NCI-H1092 treated with DMSO at 0.1 percent for 48 hours (cell line): ENCODE measurements around the gene TYW1.
A peak's percentile ranks its signal among the peaks of the same experiment; 100 is the strongest.
"Not testable (repeated sequence)": the region's sequence is repeated elsewhere in the genome, so short reads cannot be mapped to it uniquely, and the experiment has no call there.

Experiments
- DNase-seq: peaks from one replicate; lab custom pipeline; 2025; lab: John Stamatoyannopoulos, UW

Gene TYW1, protein sequence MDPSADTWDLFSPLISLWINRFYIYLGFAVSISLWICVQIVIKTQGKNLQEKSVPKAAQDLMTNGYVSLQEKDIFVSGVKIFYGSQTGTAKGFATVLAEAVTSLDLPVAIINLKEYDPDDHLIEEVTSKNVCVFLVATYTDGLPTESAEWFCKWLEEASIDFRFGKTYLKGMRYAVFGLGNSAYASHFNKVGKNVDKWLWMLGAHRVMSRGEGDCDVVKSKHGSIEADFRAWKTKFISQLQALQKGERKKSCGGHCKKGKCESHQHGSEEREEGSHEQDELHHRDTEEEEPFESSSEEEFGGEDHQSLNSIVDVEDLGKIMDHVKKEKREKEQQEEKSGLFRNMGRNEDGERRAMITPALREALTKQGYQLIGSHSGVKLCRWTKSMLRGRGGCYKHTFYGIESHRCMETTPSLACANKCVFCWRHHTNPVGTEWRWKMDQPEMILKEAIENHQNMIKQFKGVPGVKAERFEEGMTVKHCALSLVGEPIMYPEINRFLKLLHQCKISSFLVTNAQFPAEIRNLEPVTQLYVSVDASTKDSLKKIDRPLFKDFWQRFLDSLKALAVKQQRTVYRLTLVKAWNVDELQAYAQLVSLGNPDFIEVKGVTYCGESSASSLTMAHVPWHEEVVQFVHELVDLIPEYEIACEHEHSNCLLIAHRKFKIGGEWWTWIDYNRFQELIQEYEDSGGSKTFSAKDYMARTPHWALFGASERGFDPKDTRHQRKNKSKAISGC

DNA sequence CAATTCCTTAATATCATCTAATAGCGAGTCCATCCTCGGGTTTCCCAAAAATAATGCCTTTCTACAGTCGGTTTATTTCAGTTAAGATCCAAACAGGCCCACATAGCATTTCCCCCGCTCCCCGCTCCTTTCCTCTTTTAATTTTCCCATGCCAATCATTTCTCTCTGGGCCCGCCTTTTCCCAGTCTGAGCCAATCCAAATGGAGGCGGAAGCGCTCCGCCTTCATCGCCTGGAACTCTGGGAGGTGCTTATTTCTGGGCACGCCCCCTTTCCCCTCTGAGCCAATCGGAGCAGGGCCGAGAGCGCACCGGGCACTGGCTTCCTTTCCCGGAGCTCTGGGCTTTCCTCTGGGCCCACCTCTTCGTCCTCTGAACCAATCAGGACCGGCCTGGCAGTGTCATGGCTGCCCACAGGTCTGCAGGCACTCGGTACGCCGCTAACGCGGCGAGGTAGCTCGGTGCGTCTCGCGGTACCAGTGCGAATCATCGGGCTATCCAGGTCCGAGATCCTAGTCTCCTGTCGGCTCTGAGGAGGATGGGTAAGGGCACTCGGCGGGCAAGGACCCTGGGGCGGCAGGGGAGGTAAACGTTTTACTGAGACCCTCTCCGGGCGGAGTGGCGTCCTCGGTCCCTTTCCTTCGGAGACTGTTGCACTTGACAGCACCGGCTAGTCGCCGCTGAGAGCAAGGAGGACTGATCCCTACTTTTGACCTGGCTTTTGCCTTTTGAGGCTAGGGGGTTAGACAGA lies at the start of gene TYW1:
TSS of gene TYW1 (plus strand) at position 390 of the 748 bp plus-strand sequence. CDS start at position 536, 146 bp downstream.
- DNase-seq = peak; percentile 99

DNA sequence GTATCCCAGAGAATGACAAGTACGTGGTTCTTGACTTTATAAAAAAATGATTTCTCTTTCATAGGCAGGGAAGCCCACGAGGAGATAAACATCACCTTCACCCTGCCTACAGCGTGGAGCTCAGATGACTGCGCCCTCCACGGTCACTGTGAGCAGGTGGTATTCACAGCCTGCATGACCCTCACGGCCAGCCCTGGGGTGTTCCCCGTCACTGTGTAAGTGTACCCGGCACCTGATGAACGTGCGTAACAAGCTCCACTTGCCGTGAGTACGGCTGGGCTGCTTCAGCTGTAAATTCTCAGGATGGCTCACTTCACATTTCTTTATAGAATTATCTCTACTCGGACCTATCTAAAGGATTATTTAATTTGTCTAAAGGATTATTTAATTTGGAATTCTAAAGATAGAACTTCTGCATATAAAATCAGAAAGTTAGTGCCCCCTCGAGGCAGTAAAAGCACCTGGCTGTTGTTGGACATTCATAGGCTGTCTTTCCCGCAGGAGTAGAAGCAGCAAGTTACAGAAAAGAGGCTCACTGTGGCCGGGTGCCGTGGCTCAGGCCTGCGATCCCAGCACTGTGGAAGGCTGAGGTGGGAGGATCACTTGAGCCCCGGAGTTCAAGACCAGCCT lies 48.0 kb upstream of the TYW1 start:
- DNase-seq = no peak

- DNase-seq = no peak
Measured at GRCh38 chr7:66950311-66950710, 46.3 kb upstream of the TYW1 start.

DNA sequence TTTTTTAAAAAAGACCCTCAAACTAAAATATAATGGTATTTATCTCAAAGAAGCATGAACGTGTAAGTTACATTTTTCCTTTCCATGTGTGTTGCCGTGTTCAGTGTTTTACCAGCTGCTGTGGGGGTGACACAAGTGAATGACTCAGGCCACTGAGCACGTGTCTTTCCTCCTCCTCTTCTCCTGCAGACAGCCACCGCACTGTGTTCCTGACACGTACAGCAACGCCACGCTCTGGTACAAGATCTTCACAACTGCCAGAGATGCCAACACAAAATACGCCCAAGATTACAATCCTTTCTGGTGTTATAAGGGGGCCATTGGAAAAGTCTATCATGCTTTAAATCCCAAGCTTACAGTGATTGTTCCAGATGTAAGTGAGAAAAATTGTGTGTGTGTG lies 45.9 kb upstream of the TYW1 start:
- no peak for DNase-seq

GRCh38 chr7:66952343-66953043 lies 44.1 kb upstream of the TYW1 start:
- no peak for DNase-seq

GRCh38 chr7:66953044-66953427 lies 43.6 kb upstream of the TYW1 start:
- no peak for DNase-seq

- DNase-seq = no peak
Measured at GRCh38 chr7:66957595-66958290, 38.9 kb upstream of the TYW1 start.

DNA sequence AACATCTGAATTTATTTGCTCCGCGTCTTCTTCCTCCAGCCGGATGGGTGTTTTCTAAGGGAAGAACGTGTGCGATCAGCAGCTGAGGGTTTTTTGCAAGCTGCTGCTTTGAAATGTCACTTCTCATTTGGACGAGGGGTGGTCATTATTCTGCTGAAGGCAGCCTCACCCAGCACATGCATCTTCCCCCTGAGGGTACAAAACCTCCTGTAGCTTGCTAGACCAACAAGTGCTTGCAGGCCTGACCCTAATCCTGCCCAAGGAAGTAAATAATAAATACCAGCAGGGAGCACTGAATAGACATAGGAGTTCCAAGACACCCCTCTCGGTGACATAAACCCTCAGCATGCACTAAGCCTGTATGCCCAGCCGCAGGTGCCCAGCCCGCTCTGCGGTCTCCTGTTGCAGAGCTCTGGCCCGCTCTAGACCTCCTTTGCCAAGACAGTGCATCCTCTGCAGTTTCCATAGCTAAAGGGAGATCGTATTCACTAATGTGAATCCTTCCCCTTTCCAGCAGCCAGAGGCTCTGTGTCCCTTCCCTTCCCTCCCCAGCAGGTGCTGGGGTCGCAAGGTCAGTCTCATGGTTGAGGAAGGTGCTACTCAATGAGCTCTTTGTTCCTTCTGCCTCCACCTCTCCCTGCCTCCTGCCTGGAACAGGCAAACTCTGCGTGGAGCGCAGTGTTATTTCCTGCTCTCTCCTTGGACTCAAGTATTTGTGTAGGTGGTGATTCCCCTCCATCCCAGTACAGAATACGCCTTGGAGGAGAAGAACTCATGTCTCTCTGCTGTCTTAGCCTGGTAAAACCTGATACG lies 37.9 kb upstream of the TYW1 start:
- DNase-seq = no peak

- DNase-seq = no peak
Measured at GRCh38 chr7:66960192-66960591, 36.4 kb upstream of the TYW1 start.

GRCh38 chr7:66961096-66961495 lies 35.5 kb upstream of the TYW1 start:
- no peak for DNase-seq

DNA sequence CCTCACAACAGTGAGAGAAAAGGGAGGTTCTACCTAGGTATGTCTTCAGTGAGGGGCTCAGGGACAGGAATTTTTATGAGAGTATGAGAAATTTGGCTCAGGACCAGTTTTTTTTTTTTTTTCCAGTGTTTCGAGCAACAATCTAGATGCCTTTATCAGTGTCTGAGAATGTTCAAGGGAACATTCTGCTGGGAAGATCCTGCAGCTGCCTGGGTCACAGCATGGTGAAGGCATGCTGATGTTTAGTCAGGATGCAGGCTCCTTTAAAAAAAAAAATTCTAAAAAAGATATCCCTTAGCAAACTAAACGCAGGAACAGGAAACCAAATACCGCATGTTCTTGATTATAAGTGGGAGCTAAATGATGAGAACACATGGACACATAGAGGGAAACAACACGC lies 32.2 kb upstream of the TYW1 start:
- no peak for DNase-seq

- DNase-seq = no peak
Measured at GRCh38 chr7:66967029-66967428, 29.6 kb upstream of the TYW1 start.

- DNase-seq = not testable (repeated sequence)
Measured at GRCh38 chr7:66969001-66969400, 27.6 kb upstream of the TYW1 start.

- DNase-seq = no peak
Measured at GRCh38 chr7:66970310-66970709, 26.3 kb upstream of the TYW1 start.

GRCh38 chr7:66974986-66975590 lies 21.5 kb upstream of the TYW1 start:
- DNase-seq = no peak

GRCh38 chr7:66978312-66978711 lies 18.3 kb upstream of the TYW1 start:
- not testable (repeated sequence) for DNase-seq

DNA sequence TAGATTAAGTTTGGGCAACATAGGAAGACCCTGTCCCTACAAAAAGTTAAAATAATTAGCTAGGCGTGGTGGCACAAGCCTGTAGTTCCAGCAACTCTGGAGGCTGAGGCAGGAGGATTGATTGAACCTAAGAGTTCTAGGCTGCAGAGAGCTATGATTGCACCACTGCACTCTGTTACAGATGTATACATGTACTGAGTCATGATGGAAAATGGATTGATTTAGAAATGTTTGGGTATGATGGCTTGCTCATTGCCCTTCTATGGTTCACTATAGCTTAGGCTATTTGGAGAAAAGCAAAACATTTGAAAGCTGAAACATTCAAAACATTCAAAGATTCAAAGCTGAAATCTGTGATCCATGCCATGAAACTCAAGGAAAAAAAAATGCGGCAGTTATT lies 17.6 kb upstream of the TYW1 start:
- DNase-seq = not testable (repeated sequence)

DNA sequence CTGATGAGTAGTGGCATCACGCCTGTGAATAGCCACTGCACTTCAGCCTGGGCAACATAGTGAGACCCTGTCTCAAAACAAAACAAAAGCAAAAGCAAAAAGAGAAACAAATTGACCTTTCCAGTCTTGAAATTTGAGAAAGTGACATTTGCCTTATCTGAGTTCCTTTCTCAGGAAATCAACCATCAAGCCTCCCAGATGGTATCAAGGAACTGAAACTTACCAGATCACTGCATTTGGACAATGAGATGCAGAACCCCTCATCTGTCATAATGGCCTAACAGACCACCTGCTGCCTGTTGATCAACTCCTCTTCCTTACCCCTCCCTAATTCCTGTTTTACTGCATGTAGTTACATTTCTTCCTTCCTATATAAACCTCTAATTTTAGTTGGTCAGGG lies 16.3 kb upstream of the TYW1 start:
- not testable (repeated sequence) for DNase-seq

GRCh38 chr7:66989552-66989951 lies 7.1 kb upstream of the TYW1 start:
- DNase-seq = not testable (repeated sequence)

- DNase-seq = not testable (repeated sequence)
Measured at GRCh38 chr7:66994051-66994450, 2.6 kb upstream of the TYW1 start.
